M059J (cell line): ENCODE results near the gene NUTM2F. TPM values are rescaled to one million over a fixed set of nuclear protein-coding genes. Genes with fewer than 3 reads are reported as not detected.
"Not testable (repeated sequence)": the region's sequence is repeated elsewhere in the genome, so short reads cannot be mapped to it uniquely, and the experiment has no call there.

Experiments
- DNase-seq: peaks from one replicate; pipeline ENCODE4 v3.0.0-alpha.2; 2012; ENCODE audit warnings: low read depth
- total RNA-seq: library from RNA; depleted of rRNA; stranded (reverse); fragments of >200 nt; shearing (Covaris generic); gene quantifications from 2 replicates; pipeline ENCODE4 v1.2.3, GENCODE V29; 2014; rRNA removed

NUTM2F gene
- total RNA-seq, 1 experiment from 2014 or later, result not detected

DNA sequence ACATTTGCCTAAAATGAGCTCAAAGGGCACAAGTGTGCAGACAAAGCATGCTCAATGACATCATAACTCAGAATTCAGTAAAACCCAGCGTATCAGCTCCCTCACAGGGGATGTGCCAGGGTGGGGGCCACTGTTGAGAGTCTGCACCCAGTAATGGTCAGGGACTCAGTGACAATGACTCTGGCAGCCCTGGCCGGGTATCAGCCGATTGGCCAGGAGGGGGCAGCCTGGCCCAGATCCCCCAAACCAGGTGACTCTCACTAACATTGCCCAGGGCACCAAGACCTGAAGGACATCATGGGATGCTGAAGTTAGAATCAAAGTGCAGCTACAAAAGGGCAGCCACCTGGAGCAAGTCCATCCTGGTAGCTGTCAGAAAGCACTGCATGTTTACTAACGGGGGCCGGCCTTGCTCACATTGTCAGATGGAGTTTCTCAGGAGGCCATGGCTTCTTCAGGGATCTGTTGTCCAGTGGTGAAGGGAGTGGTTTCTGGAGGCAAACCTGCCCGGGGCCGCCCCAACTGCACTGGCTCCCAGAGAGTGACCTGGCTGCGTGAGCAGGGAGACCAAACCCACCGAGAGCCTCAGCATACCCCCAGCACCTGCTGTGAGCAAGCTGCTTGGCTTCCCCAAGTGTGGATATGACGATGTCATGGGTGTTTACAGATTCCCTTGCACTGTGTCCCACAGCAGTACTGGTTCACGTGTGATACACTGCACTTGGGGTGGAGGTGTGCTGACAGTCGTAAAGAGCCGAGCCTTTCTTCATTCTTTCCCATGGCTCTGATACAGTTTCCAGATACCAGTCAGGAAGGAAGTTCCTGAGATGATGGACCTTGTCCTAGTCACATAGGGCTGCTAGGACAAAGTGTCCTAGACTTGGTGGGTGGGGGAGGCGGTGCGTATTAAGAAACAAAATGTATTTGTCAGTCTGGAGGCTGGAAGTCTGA is 13.1 kb downstream of the NUTM2F start:
- DNase-seq, result not testable (repeated sequence)

DNA sequence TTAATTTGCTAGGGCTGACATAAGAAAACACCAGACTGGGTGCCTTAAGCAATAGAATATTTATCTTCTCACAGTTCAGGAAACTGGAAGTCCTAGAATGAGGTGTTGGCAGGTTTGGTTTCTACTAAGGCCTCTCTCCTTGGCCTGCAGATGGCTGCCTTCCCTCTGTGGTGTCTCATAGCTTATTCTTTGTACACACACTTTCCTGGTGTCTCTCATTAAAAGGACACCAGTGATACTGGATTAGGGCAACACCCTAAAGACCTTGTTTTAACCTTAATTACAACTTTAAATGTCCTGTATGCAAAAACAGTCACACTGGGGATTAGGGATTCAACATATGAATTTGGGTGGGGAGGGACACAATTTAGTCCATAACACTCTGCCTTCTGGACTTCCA is 25.1 kb downstream of the NUTM2F start:
- DNase-seq, result no peak

DNA sequence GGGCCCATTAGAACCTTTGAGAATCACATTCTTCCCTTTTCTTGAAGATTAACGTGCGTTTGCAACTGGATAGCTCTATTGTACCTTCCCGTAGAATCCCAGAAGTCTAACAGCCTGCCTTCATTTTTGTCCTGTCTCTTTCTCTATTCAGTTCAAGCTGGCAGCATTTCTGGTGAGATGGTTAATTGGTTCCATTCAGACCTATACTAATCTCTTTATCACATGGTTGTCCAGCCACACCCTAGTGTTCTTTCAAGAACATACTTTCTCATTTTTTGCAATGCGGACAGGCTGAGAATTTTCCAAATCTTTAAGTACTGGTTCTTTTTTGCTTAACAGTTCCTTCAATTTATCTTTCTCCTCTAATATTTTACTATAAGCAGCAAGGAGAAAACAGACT is 26.0 kb downstream of the NUTM2F start:
- DNase-seq, result no peak

DNA sequence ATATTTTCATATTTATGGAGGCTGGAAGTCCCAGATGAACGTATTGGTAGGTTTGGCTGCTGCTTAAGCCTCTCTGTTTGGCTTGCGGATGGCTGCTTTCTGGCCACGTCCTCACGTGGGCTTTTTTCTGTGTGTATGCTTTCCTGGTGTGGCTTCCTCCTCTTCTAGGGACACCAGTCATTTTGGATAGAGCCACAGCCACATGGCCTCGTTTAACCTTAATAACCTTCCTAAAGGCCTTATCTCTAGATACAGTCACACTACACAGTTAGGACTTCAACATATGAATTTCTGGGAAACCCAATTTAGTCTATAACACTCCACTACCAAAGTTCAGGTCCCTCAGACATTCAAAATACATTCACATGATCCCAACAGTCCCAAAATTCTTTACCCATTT is 26.9 kb downstream of the NUTM2F start:
- DNase-seq, result no peak

GRCh38 chr9:94300470-94301301 is 27.8 kb downstream of the NUTM2F start:
- DNase-seq, result no peak

- DNase-seq, result no peak
Measured at GRCh38 chr9:94298949-94299599, 29.4 kb downstream of the NUTM2F start.

DNA sequence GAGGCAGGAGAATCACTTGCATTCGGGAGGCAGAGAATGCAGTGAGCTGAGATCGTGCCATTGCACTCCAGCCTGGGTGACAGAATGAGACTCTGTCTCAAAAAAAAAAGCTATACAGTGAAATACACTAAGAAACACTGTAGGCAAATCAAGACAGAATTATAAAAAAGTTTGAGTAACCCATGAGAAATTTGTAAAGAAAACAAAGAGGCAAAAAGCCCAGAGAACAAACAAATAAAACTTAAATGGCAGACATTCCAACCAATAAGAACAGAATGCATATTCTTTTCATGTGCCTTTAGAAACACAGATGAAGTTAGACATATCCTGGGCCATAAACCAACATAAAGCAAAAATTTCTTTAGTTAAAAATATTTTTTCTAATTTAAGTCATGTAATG is 38.8 kb downstream of the NUTM2F start:
- DNase-seq, result no peak

GRCh38 chr9:94287877-94288513 is 40.4 kb downstream of the NUTM2F start:
- no peak for DNase-seq

GRCh38 chr9:94286116-94286515 is 42.3 kb downstream of the NUTM2F start:
- DNase-seq, result no peak

DNA sequence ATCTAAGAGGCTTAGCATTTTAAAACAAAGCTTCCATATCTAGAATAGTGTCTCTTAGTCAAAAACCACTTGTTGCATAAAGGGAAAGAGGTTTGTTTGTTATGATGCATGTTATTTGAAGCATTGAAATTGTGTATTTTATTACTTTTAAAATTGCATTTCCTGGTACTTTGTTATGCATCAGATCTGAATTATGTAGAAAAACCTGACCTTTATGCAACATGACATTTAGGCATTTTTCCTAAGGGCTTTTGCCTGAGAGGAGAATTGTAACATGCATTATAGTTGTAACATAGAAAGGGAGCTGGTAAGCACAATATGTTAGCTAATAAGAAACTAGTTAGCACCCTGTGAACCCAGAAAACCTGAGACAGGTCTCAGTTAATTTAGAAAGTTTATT is 47.3 kb downstream of the NUTM2F start:
- no peak for DNase-seq

- DNase-seq, result no peak
Measured at GRCh38 chr9:94280409-94280989, 47.9 kb downstream of the NUTM2F start.

GRCh38 chr9:94277885-94278536 is 50.4 kb downstream of the NUTM2F start:
- DNase-seq, result no peak

DNA sequence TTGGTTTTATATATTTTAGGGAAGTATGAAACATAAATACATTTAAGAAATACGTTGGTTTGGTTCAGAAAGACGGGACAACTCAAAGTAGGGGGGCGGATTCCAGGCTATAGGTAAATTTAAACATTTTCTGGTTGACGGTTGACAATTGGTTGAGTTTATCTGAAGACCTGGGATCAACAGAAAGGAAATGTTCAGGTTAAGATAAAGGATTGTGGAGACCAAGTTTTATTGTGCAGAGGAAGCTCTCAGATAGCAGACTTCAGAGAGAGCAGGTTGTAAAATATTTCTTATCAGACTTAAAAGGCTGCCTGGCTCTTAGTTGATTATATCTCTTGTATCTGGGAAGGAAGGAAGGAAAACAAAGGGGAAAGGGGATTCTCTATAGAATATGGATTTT is 51.4 kb downstream of the NUTM2F start:
- not testable (repeated sequence) for DNase-seq

DNA sequence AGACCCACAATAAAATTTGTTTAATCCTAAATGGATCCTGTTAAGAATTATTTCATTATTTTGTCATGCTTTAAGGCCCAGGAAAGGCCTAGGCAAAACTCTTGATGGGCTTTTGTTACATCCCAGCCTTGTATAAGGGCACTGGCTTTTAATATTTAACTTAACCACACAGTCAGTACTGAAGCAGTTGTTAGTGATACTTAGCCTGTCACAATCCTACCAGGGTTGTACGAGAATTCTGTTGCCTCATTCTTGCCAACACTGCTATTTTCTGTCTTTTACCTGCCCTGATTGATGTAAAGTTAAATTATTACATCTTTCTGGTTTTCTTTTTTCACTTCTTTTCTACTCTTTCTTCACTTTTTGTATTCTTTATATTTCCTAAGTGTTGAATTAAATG is 58.4 kb downstream of the NUTM2F start:
- DNase-seq, result no peak

- DNase-seq, result no peak
Measured at GRCh38 chr9:94269264-94269663, 59.2 kb downstream of the NUTM2F start.

Other genes with a start within 250 kb of the NUTM2F start
- gene PTPDC1, start 244.2 kb downstream of the NUTM2F start, total RNA-seq, result 2.2 and 3.9 TPM in 2 replicates
- 1.4 and 1.6 TPM in 2 replicates for gene ZNF169, start 69.3 kb downstream of the NUTM2F start, total RNA-seq
- gene PCAT7, start 226.4 kb upstream of the NUTM2F start, total RNA-seq, result 0.02 and 1.2 TPM in 2 replicates